T-helper 9 cell (primary cell): Measurements from ENCODE around the gene CHRM2.
"Not testable (repeated sequence)": the region's sequence is repeated elsewhere in the genome, so short reads cannot be mapped to it uniquely, and the experiment has no call there.

Source experiments
- DNase-seq: peaks from one replicate; pipeline ENCODE4 v3.0.0-alpha.2; 2020
- total RNA-seq, 2 donors: gene quantifications; one replicate each; lab custom pipeline; 2026; lab: John Stamatoyannopoulos, UW

The CHRM2 gene
- total RNA-seq: 0 reads per million in 2 donors

GRCh38 chr7:136868496-136869000, at the start of gene CHRM2:
TSS of gene CHRM2 (plus strand) at chr7:136868652. CDS start at chr7:137014866, 146,214 bp downstream.
- DNase-seq: no peak

- not testable (repeated sequence) for DNase-seq
These were observed 37.1 kb upstream of the CHRM2 start for GRCh38 chr7:136831398-136831797.

- DNase-seq: no peak
These were observed 22.5 kb upstream of the CHRM2 start for GRCh38 chr7:136845899-136846465.

- DNase-seq: no peak
These were observed 20.6 kb upstream of the CHRM2 start for GRCh38 chr7:136847858-136848257.

GRCh38 chr7:136853654-136854053, 14.8 kb upstream of the CHRM2 start:
- no peak for DNase-seq

- DNase-seq: no peak
These were observed 10.9 kb upstream of the CHRM2 start for GRCh38 chr7:136857573-136857972.

GRCh38 chr7:136859803-136860202, 8.6 kb upstream of the CHRM2 start:
- no peak for DNase-seq

- DNase-seq: no peak
These were observed 3.2 kb upstream of the CHRM2 start for GRCh38 chr7:136865236-136865635.

- DNase-seq: no peak
These were observed 2.7 kb upstream of the CHRM2 start for GRCh38 chr7:136865777-136866176.

- no peak for DNase-seq
These were observed 829 bp downstream of the CHRM2 start for GRCh38 chr7:136869001-136869961.

- no peak for DNase-seq
These were observed 1.8 kb downstream of the CHRM2 start for GRCh38 chr7:136869991-136870865.

- DNase-seq: no peak
These were observed 2.5 kb downstream of the CHRM2 start for GRCh38 chr7:136870866-136871487.

- no peak for DNase-seq
These were observed 6.1 kb downstream of the CHRM2 start for GRCh38 chr7:136874393-136875032.

GRCh38 chr7:136877509-136877908, 9.1 kb downstream of the CHRM2 start:
- no peak for DNase-seq

- no peak for DNase-seq
These were observed 9.5 kb downstream of the CHRM2 start for GRCh38 chr7:136877990-136878389.

GRCh38 chr7:136878878-136879277, 10.4 kb downstream of the CHRM2 start:
- no peak for DNase-seq

GRCh38 chr7:136883046-136883445, 14.6 kb downstream of the CHRM2 start:
- DNase-seq: no peak

GRCh38 chr7:136884492-136884891, 16.0 kb downstream of the CHRM2 start:
- no peak for DNase-seq

- no peak for DNase-seq
These were observed 18.9 kb downstream of the CHRM2 start for GRCh38 chr7:136887317-136887716.

- DNase-seq: no peak
These were observed 21.9 kb downstream of the CHRM2 start for GRCh38 chr7:136890399-136890798.

- no peak for DNase-seq
These were observed 23.4 kb downstream of the CHRM2 start for GRCh38 chr7:136891850-136892249.

- no peak for DNase-seq
These were observed 26.3 kb downstream of the CHRM2 start for GRCh38 chr7:136894789-136895188.
